H1 (cell line): ENCODE results near the gene MEF2D. TPM values are rescaled to one million over a fixed set of nuclear protein-coding genes. Genes with fewer than 3 reads are reported as not detected.
A peak's percentile ranks its signal among the peaks of the same experiment; 100 is the strongest.

Source experiments
- CTCF ChIA-PET: fragments of 300-600 bp; sonication (Branson Sonifier 250); formaldehyde crosslinking; loops from one replicate; lab custom pipeline; 2021; ENCODE audit not compliant: partially characterized antibody; lab: Charles Lee
- POLR2A ChIA-PET: fragments of 300-600 bp; sonication (Branson Sonifier 250); formaldehyde crosslinking; loops from one replicate; lab custom pipeline; 2021; ENCODE audit warnings: inconsistent platforms; ENCODE audit not compliant: partially characterized antibody; lab: Charles Lee
- DNase-seq, 2 experiments: peaks; one replicate each; pipeline versions ENCODE4 v3.0.0 to v3.0.0-alpha.2; 2010 to 2022; ENCODE audit warnings: low spot score in 2 of 2, low read depth in 1 of 2, mixed read lengths in 1 of 2
- FAIRE-seq: peaks from 2 replicates; lab custom pipeline; 2011; peaks lifted over from hg19 to GRCh38; lab: Jason Lieb, UNC
- H2AFZ ChIP-seq: 2 replicates; pipeline ENCODE4 v1.8.1; 2012; ENCODE audit warnings: low read length, inconsistent platforms
- H2AK5ac ChIP-seq: 2 replicates; pipeline ENCODE4 v1.6.1; 2013; ENCODE audit warnings: low read depth, low read length
- H2BK120ac ChIP-seq: replicated peaks from 2 replicates; pipeline ENCODE3; 2013; ENCODE audit warnings: low read depth, low read length, inconsistent platforms
- H2BK12ac ChIP-seq: 2 replicates; pipeline ENCODE4 v1.6.1; 2013; ENCODE audit warnings: low read depth, low read length
- H2BK15ac ChIP-seq: 2 replicates; pipeline ENCODE4 v1.6.1; 2013; ENCODE audit warnings: low read length
- H2BK20ac ChIP-seq: 2 replicates; pipeline ENCODE4 v1.6.1; 2013; ENCODE audit warnings: low read length
- H2BK5ac ChIP-seq: 2 replicates; pipeline ENCODE4 v1.6.1; 2013; ENCODE audit warnings: low read depth, low read length
- H3K14ac ChIP-seq: 2 replicates; pipeline ENCODE4 v1.6.1; 2013; ENCODE audit warnings: inconsistent platforms; ENCODE audit not compliant: insufficient read length
- H3K18ac ChIP-seq: 2 replicates; pipeline ENCODE4 v1.6.1; 2013; ENCODE audit warnings: low read length; ENCODE audit errors: extremely low read depth
- H3K23ac ChIP-seq: 2 replicates; pipeline ENCODE4 v1.6.1; 2013; ENCODE audit warnings: inconsistent platforms; ENCODE audit not compliant: insufficient read length
- H3K23me2 ChIP-seq: 2 replicates; pipeline ENCODE4 v1.6.1; 2013; ENCODE audit warnings: low read depth, low read length
- H3K27ac ChIP-seq: 2 replicates; pipeline ENCODE4 v1.6.1; 2011; ENCODE audit warnings: low read depth, low read length, inconsistent platforms
- H3K27me3 ChIP-seq, 4 experiments: replicated peaks in 1 of 4; 1 replicate in 1 of 4; 2 replicates in 3 of 4; pipeline versions ENCODE4 v1.6.1 to v1.8.1; 2011 to 2013; ENCODE audit warnings: low read length in 3 of 4, mild to moderate bottlenecking in 3 of 4, inconsistent platforms in 2 of 4, mixed read lengths in 2 of 4, moderate library complexity in 1 of 4; ENCODE audit not compliant: control insufficient read depth in 3 of 4, insufficient read depth in 3 of 4; ENCODE audit errors: extremely low read depth in 1 of 4
- H3K36me3 ChIP-seq, 4 experiments: 2 replicates each; pipeline versions ENCODE4 v1.6.1 to v1.8.1; 2011 to 2013; ENCODE audit warnings: mild to moderate bottlenecking in 4 of 4, low read length in 3 of 4, moderate library complexity in 2 of 4, control low read depth in 1 of 4, inconsistent platforms in 1 of 4; ENCODE audit not compliant: insufficient read depth in 4 of 4, control insufficient read depth in 2 of 4
- H3K4ac ChIP-seq: replicated peaks from 2 replicates; pipeline ENCODE3; 2013; ENCODE audit warnings: low read length, low read depth, mixed read lengths, inconsistent platforms; ENCODE audit not compliant: insufficient read length
- H3K4me1 ChIP-seq, 4 experiments: replicated peaks in 1 of 4; 1 replicate in 1 of 4; 2 replicates in 3 of 4; pipeline versions ENCODE4 v1.6.1 to v1.8.1; 2011 to 2013; ENCODE audit warnings: low read length in 3 of 4, inconsistent platforms in 2 of 4, mixed read lengths in 1 of 4; ENCODE audit not compliant: insufficient read depth in 4 of 4, control insufficient read depth in 3 of 4
- H3K4me2 ChIP-seq, 2 experiments: 2 replicates each; pipeline versions ENCODE4 v1.6.1 to v1.8.1; 2011 to 2013; ENCODE audit warnings: low read depth in 2 of 2, low read length in 2 of 2, control low read depth in 1 of 2, inconsistent platforms in 1 of 2, mild to moderate bottlenecking in 1 of 2; ENCODE audit not compliant: insufficient read depth in 1 of 2
- H3K4me3 ChIP-seq, 4 experiments: fragments of 200-600, 300-600 bp in 1 of 4; sonication (generic), shearing (Covaris generic), sonication (Bioruptor Twin) in 1 of 4; 2 replicates each; pipeline versions ENCODE4 v1.5.1 to v1.8.1; 2011 to 2016; ENCODE audit warnings: low read length in 4 of 4, low read depth in 3 of 4, control low read depth in 2 of 4, inconsistent platforms in 2 of 4, mild to moderate bottlenecking in 2 of 4, mixed read lengths in 1 of 4, moderate library complexity in 1 of 4; ENCODE audit not compliant: insufficient read depth in 2 of 4; ENCODE audit errors: extremely low read depth in 1 of 4
- H3K56ac ChIP-seq: replicated peaks from 2 replicates; pipeline ENCODE3; 2013; ENCODE audit warnings: low read depth, mild to moderate bottlenecking, mixed read lengths, low read length, inconsistent platforms; ENCODE audit not compliant: insufficient read length
- H3K79me1 ChIP-seq: 2 replicates; pipeline ENCODE4 v1.6.1; 2013; ENCODE audit warnings: low read depth, low read length, control low read depth
- H3K79me2 ChIP-seq, 2 experiments: 2 replicates each; pipeline versions ENCODE4 v1.6.1 to v1.8.1; 2012 to 2013; ENCODE audit warnings: low read length in 2 of 2, mild to moderate bottlenecking in 2 of 2, inconsistent platforms in 1 of 2; ENCODE audit not compliant: insufficient read depth in 2 of 2, control insufficient read depth in 1 of 2
- H3K9ac ChIP-seq, 4 experiments: replicated peaks in 1 of 4; 1 replicate in 1 of 4; 2 replicates in 3 of 4; pipeline versions ENCODE4 v1.6.1 to v1.8.1; 2011 to 2013; ENCODE audit warnings: low read depth in 3 of 4, low read length in 3 of 4, control low read depth in 2 of 4, mild to moderate bottlenecking in 2 of 4, moderate library complexity in 2 of 4, inconsistent platforms in 1 of 4; ENCODE audit errors: extremely low read depth in 1 of 4
- H3K9me3 ChIP-seq, 2 experiments: 2 replicates each; pipeline versions ENCODE4 v1.6.1 to v1.8.1; 2012 to 2013; ENCODE audit warnings: mild to moderate bottlenecking in 2 of 2, moderate library complexity in 2 of 2, control low read depth in 1 of 2, inconsistent platforms in 1 of 2, low read depth in 1 of 2, low read length in 1 of 2, mixed read lengths in 1 of 2; ENCODE audit not compliant: insufficient read depth in 2 of 2
- H4K20me1 ChIP-seq, 2 experiments: replicated peaks in 1 of 2; 2 replicates each; pipeline versions ENCODE3 to v1.8.1; 2011 to 2013; ENCODE audit warnings: inconsistent platforms in 2 of 2, low read length in 2 of 2, mild to moderate bottlenecking in 1 of 2; ENCODE audit not compliant: insufficient read depth in 2 of 2, control insufficient read depth in 1 of 2
- H4K5ac ChIP-seq: 2 replicates; pipeline ENCODE4 v1.6.1; 2013; ENCODE audit warnings: low read length, low read depth, mixed read lengths, inconsistent platforms; ENCODE audit not compliant: insufficient read length
- H4K8ac ChIP-seq: 2 replicates; pipeline ENCODE4 v1.8.0; 2013; ENCODE audit warnings: mild to moderate bottlenecking, moderate library complexity, low read length, inconsistent platforms; ENCODE audit not compliant: insufficient read depth; ENCODE audit errors: extremely low read depth
- H4K91ac ChIP-seq: replicated peaks from 2 replicates; pipeline ENCODE3; 2013; ENCODE audit warnings: low read length, mixed read lengths, inconsistent platforms; ENCODE audit not compliant: insufficient read length
- CBX5 ChIP-seq: fragments of 300-800, 300-1000 bp; sonication (generic); IDR thresholded peaks from 2 replicates; pipeline ENCODE4 v1.7.1; 2016; ENCODE audit warnings: antibody characterized with exemption, low read length, low read depth
- POLR2A ChIP-seq, 2 experiments: IDR thresholded peaks; 1 replicate in 1 of 2; 2 replicates in 1 of 2; pipeline ENCODE4 v1.6.1; 2011; ENCODE audit warnings: low read depth in 2 of 2, low read length in 2 of 2, mild to moderate bottlenecking in 2 of 2; ENCODE audit errors: control extremely low read depth in 1 of 2
- POLR2AphosphoS5 ChIP-seq: IDR thresholded peaks from 2 replicates; pipeline ENCODE4 v1.6.1; 2011; ENCODE audit warnings: low read depth, low read length
- SAP30 ChIP-seq: fragments of 300-600 bp; sonication (generic); IDR thresholded peaks from 2 replicates; pipeline ENCODE4 v1.7.1; 2012; ENCODE audit warnings: low read length, moderate library complexity, mild to moderate bottlenecking, inconsistent platforms; ENCODE audit not compliant: insufficient read depth, insufficient replicate concordance
- SIRT6 ChIP-seq: IDR thresholded peaks from one replicate; pipeline ENCODE4 v1.7.1; 2012; ENCODE audit warnings: low read length, inconsistent platforms
- SP2 ChIP-seq: IDR thresholded peaks from 2 replicates; pipeline ENCODE4 v1.6.1; 2012; ENCODE audit warnings: mild to moderate bottlenecking, low read length, inconsistent platforms
- SP4 ChIP-seq: IDR thresholded peaks from 2 replicates; pipeline ENCODE4 v1.6.1; 2012; ENCODE audit warnings: low read length, inconsistent platforms
- TAF1 ChIP-seq: IDR thresholded peaks from 2 replicates; pipeline ENCODE4 v1.6.1; 2011; ENCODE audit warnings: mild to moderate bottlenecking, low read depth, low read length
- WGBS, 2 experiments: shearing (Covaris generic) in 1 of 2; methylation state at CpG; one replicate each; pipeline versions ENCODE4 v1.1.6 to v1.1.7; 2013 to 2015; ENCODE audit warnings: low lambda C conversion rate in 2 of 2, mixed read lengths in 2 of 2, inconsistent platforms in 1 of 2, low coverage in 1 of 2, missing lambda C conversion rate in 1 of 2; ENCODE audit not compliant: insufficient replicate concordance in 2 of 2, insufficient coverage in 1 of 2, insufficient read length in 1 of 2; ENCODE audit errors: extremely low coverage in 1 of 2, missing lambda C conversion rate in 1 of 2; 5-methylcytosine and 5-hydroxymethylcytosine counted together
- polyA plus RNA-seq, 7 experiments: library from polyadenylated mRNA; depleted of rRNA in 3 of 7; stranded (reverse) in 5 of 7; unstranded in 2 of 7; fragments of >200 nt in 5 of 7; fragments of 200-250 nt in 2 of 7; gene quantifications; 1 replicate in 5 of 7; 2 replicates in 1 of 7; 4 replicates in 1 of 7; pipeline versions ENCODE4 v1.2.1 to v1.2.3, GENCODE V29; 2011 to 2013; ENCODE audit warnings: missing spikeins in 2 of 7, mixed read lengths in 2 of 7
- total RNA-seq: library from RNA; stranded (reverse); fragmentation: NEBNext Ultra II Directional; extraction: Animal tissue kit (Norgen Biotek cat#: 25700); gene quantifications from 2 replicates; pipeline ENCODE4 v1.2.1, GENCODE V29; 2021

Gene MEF2D
- total and polyA plus RNA-seq, 2 of the 8 experiments (the other 6 are each of a cell fraction or from before 2014, with no cell fraction given), result 17.3 to 20.3 TPM

GRCh38 chr1:156425943-156426342 lies 74.6 kb downstream of the MEF2D start:
- no peak overlapping the region for H2BK15ac ChIP-seq
- H4K5ac ChIP-seq, result no peak overlapping the region
- H2BK120ac ChIP-seq, result no peak overlapping the region
- WGBS, 2 experiments, result 88% methylated on average over 7 of the region's 7 CpGs; no CpG with 5 or more reads in 1 of the 2 experiments
- no peak overlapping the region for H3K14ac ChIP-seq
- TF ChIP-seq SP4 (no peak), TAF1 (no peak), SAP30 (no peak), SIRT6 (no peak), SP2 (no peak), POLR2AphosphoS5 (no peak), POLR2A (IDR thresholded peaks at IDR 0.05; ENCODE audit: control extremely low read depth in 1 of 2, low read depth in 2 of 2, low read length in 2 of 2) (no peak), CBX5 (no peak)
- H3K27ac ChIP-seq, result no peak overlapping the region
- H3K36me3 ChIP-seq, result no peaks in the 10 kb centered on the region
- no peak overlapping the region for H3K4ac ChIP-seq
- ChIA-PET POLR2A (interaction anchor here (1.3 to 5.2 kb wide), 3 partner anchors 9 to 37 kb away, joined by 3 to 74 read pairs (median 6); no protein-coding TSS in a partner anchor), CTCF (interaction anchor here (1.1 to 14.9 kb wide), 5 partner anchors 11 to 41 kb away, joined by 3 to 124 read pairs (median 5); no protein-coding TSS in a partner anchor)
- no peaks in the 10 kb centered on the region for H3K79me1 ChIP-seq
- peaks cover 58 to 98% (median 91%) of the 10 kb centered on the region in 4 experiments for H3K27me3 ChIP-seq
- no peak overlapping the region; a peak in 1 of 7 replicates for H3K9ac ChIP-seq
- no peak overlapping the region for H2BK20ac ChIP-seq
- H3K23ac ChIP-seq, result no peak overlapping the region
- H2AK5ac ChIP-seq, result peak overlapping the region; percentile 67
- no peak overlapping the region for H3K18ac ChIP-seq
- no peaks in the 10 kb centered on the region for H4K20me1 ChIP-seq
- peak overlapping the region; percentile 45; the same call in 1 of the 2 replicates for H2BK12ac ChIP-seq
- H2BK5ac ChIP-seq, result no peak overlapping the region
- H2AFZ ChIP-seq, result no peak overlapping the region
- peaks cover 11 to 28% (median 16%) of the 10 kb centered on the region in 4 experiments for H3K4me1 ChIP-seq
- no peak overlapping the region for H4K8ac ChIP-seq
- H3K56ac ChIP-seq, result no peak overlapping the region
- H4K91ac ChIP-seq, result no peak overlapping the region
- no peak overlapping the region for H3K4me3 ChIP-seq
- FAIRE-seq (no peak), DNase-seq (no peak)
- no peak overlapping the region for H3K4me2 ChIP-seq
- no peaks in the 10 kb centered on the region for H3K9me3 ChIP-seq
- H3K79me2 ChIP-seq, result no peaks in the 10 kb centered on the region
- H3K23me2 ChIP-seq, result peaks cover 13% of the 10 kb centered on the region
